Central memory CD4-positive, alpha-beta T cell (primary cell): ENCODE measurements around the gene SRD5A3.

Experiments
- DNase-seq: peaks from one replicate; pipeline ENCODE4 v3.0.0; 2022

Gene SRD5A3

DNA sequence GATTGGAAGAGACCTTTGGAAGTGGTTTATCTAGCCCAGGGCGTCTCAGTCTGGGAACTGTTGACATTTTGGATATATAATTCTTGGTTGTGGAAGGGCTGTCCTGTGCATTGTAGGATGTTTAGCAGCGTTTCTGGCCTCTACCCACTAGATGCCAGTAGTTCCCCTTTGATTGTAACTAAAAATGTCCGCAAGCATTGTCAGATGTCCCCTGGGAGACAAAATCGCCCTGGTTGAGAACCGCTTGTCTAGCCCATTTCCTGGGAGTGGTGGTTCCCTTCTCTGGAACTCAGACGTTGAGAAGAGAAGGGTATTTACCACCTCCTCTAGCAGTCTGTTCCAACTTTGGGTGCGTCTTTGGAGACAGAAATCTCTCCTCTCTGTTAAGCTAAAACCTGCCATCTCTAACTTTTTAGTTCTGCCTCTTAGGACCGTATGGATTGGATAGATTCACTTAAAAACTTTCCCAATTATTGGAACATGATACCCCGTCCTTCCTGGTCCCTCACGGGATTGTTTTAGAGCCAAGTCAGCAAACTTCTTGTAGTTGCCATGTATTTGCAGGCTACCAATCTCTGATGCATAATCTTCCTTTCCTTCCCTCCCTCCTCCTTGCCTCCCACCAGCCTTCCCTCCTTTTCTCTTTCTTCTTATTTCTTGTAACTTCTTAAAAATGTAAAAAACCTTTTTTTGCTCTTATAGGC lies 63.6 kb downstream of the SRD5A3 start:
- DNase-seq: peak; percentile 6

DNA sequence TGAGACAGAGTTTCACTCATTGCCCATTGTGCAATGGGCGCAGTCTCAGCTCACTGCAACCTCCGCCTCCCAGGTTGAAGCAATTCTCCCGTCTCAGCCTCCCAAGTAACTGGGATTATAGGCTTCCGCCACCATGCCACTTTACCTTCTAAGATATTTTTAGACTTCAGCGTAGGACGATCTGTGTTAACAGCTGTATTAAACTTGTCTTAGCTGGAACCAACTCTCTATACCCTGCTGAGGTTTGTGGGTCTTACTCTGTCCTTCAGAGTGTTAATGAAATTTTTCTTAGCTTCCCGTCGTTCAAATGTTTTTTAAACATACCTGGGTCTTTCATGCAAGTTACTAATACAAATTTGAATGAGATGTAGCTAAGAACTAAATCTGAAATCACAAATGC lies 64.4 kb downstream of the SRD5A3 start:
- no peak for DNase-seq

DNA sequence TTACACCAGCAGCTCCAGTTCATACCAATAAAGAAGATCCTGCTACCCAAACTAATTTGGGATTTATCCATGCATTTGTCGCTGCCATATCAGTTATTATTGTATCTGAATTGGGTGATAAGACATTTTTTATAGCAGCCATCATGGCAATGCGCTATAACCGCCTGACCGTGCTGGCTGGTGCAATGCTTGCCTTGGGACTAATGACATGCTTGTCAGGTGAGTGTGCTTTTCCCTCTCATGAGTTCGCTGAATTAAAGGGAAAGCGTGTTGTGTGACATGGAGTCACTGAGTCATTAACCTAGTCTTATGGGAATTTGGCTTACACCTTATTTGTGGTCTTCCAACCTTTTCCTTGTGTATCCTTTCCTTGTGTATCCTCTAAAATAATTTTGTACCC lies 65.6 kb downstream of the SRD5A3 start:
- no peak for DNase-seq

DNA sequence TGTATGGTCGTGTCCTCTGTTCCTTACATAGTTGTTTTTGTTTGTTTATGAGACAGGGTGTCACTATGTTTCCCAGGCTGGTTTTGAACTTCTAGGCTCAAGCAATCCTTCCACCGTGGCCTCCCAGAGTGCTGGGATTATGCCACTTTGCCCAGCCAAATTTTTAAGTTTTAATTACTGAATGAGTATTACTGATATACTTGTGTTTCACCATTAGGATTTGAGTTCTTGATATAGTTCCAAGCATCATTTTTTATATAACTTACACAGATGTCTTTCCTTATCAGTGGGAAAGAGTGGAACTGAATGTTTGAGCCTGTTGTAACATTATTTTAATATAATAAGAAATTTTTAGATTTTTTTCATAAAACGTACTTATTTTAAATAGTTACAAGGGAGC lies 70.1 kb downstream of the SRD5A3 start:
- no peak for DNase-seq
